22Rv1 (cell line): ENCODE measurements around the gene ATP2C2.

Experiments used
- CTCF ChIP-seq: fragments of 450-650 bp; IDR thresholded peaks from 2 replicates; pipeline ENCODE4 v1.5.1; 2017; ENCODE audit warnings: mild to moderate bottlenecking
- ZFX ChIP-seq: fragments of 450-650 bp; IDR thresholded peaks from 2 replicates; pipeline ENCODE4 v1.6.1; 2017; ENCODE audit warnings: antibody characterized with exemption, borderline replicate concordance

- TF ChIP-seq CTCF (no peak), ZFX (no peak)
Measured at GRCh38 chr16:84477661-84478060, 109.3 kb downstream of the ATP2C2 start.
